ENCODE data around the gene FBXL4.
"Not testable (repeated sequence)": the region's sequence is repeated elsewhere in the genome, so short reads cannot be mapped to it uniquely, and the experiment has no call there.

Gene FBXL4

DNA sequence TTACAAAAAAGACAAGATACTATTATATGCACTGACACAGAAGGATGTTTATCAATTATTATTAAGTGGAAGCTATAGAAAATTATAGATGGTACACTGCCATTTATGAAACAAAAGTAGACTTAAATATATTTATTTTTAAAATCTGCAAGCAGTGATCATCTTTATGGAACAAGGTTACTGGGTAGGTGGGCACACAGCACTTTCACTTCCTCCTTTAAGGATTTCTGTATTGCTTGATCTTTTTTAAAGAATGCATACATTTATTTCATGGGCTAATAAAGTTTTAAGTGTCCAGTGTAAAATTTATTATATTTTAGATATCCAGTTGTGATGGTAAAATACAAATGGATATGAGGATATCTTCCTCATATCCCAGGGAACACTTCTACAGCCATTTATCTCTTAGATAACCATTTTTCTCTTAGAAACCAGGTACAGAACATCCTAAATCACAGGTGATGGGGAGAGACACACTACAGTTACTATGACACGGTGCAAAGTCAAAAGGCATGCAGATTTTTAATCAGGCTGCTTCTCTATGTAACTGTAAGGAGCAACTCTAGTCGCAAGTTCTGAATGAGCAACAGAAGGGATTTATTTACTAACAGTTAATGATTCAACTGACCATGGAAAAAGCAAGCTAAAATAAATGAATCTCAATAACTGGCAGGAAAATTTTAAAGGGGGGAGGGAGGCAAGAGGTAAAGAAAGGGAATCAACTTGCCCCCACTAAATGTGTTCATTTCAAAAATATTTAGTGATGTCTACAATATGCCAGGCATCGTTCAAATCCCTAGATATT, 2.2 kb downstream of the FBXL4 start:
- DNase-seq (ENCODE audit: low spot score) = no peak

DNA sequence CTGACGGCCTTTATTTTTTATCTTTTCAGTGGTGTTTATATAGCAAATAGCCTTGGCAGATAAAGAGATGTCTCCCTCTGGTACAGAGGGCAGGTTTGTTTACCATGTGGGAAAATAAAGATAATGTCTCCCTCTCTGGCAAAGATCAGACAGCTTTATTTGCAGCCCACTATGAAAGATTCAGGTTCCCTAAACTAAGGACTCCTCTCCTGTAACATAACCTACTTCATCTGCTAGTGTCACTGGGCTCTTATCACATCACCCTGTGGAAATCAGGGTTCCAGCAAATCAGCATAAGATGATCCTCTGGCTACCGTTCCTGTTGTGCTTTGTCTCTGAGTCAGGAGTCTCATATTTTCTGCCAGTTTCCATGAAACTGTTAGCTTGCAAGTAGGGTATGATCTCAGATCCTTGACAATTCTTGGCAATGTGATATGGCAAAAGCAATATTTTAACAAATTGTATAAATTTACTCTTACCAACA, 3.1 kb downstream of the FBXL4 start:
- no peak for DNase-seq (ENCODE audit: low spot score)

DNA sequence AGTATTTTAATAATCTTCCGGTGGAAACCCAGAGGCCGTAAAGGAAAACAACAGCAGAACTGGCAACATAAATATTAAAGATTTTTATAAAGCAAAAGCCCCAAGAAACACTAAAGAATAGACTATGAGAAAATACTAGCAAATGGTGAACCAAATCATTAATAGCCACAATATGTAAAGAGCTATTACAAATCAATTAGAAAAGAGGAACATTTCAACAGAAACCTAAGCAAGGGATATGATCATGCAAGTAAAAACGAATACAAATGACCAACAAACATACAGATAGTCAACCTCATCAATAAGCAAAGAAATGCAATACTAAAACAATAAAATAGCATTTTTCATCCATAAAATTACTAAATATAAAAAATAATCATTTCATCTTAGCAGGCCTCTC, 3.6 kb downstream of the FBXL4 start:
- DNase-seq (ENCODE audit: low spot score) = no peak

DNA sequence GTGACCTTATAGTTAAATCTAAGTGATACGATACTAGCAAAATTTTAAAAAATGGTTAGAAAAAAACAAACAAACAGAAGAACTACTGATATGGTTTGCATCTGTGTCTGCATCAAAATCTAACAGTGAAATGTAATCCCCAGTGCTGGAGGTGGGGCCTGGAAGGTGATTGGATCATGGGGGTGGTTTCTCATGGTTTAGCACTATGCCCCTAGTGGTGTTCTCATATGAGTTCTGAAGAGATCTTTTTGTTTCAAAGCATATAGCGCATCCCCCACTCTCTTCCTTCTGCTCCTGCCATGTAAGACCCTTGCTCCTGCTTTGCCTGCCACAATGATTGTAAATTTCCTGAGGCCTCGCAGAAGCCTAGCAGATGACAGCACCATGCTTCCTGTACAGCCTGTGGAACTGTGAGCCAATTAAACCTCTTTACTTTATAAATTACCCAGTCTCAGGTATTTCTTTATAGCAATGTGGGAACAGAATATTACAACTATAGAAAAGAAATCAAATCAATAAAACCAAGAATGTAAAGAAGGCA, 5.4 kb downstream of the FBXL4 start:
- DNase-seq (ENCODE audit: low spot score) = no peak

DNA sequence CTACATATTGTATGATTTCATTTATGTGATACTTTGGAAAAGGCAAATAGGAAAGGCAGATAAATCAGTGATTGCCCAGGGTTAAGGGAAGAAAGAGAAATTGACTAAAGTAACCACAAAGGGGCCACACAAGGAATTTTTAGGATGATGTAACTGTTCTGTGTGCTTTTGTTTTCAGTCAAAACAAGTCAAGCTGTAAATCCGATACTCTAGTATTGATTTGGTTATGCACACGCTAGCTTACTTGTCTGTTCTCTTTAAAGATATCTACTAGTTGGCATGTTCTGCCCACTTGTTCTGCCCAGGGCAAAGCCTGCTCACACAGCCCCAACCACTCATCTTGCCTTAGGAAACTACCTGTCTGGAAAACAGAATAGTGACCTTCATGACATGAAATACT, 6.4 kb downstream of the FBXL4 start:
- DNase-seq (ENCODE audit: low spot score) = no peak

DNA sequence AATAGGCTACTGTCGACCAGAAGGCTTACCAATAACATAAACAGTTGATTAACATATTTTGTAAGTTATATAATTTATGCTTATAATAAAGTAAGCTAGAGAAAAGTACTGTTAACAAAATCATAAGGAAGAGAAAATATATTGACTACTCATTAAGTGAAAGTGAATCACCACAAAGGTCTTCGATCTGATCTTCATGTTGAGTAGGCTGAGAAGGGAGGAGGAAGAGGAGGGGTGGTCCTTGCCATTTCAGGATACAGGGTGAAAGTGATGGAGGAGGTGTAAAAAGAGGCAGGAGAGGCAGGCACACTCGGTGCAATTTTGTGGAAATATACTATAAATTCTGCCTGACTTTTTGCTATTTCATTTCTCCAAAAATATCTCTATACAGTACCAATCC, 10.4 kb downstream of the FBXL4 start:
- DNase-seq (ENCODE audit: low spot score) = no peak

DNA sequence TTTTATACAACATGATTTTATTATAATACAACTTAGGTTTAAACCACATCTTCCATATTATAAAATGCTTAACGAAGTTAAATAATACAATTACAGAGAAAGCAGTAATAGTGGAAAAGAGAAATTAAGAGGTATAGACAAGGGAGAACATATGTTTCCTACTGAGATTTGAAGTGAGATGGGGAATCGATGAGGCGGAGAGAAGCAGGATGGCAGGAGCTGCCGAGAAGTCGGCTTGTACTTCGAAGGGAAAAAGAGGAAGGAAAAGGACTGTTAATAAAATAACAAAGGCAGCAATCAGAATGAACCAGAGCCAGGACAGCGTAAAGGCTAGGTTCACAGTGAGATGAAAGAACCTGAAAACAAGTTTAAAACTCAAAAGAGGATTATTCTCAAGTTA, 15.4 kb downstream of the FBXL4 start:
- DNase-seq (ENCODE audit: low spot score) = no peak

DNA sequence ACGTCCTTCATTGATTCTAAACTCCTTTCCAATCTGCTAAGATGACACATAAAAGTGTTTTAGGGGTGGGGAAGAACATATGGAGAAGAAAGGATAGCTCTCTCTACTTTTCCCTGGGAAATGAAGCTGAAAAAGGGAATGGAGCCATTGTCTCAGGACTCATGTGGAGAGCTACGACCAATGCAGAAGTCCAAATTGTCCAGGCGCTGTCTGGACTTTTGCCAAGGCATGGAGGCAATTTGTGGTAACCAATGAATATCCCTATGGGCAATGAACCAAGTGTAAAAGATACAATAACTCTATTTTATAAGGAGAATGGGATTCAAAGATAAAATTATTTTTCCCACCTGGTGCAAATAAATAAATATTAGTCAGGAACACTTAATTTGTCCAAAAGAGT, 16.1 kb downstream of the FBXL4 start:
- no peak for DNase-seq (ENCODE audit: low spot score)

DNA sequence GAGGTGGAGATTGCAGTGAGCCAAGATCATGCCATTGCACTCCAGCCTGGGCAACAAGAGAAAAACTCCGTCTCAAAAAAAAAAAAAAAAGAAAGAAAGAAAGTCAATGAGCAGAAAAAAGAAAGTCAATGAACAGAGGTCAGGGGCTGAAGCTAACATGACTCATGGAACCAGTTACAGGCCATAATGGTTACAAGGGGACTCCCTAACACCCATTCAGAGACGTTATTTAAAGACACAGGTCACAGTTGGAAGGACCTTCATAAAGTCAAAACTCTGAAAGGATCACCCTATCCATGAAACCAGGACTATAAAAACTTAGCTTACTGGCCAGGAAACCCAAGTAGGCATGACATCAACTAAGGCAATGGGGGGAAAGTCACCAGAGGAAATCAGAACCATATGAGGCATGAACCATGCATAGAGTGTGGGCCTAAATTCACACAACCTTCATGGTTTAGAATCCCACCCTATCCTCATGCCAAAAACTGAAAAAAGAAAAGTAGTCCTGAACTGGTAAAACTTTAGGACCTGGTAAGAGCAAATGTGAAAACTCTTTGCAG, 18.2 kb downstream of the FBXL4 start:
- no peak for DNase-seq (ENCODE audit: low spot score)

DNA sequence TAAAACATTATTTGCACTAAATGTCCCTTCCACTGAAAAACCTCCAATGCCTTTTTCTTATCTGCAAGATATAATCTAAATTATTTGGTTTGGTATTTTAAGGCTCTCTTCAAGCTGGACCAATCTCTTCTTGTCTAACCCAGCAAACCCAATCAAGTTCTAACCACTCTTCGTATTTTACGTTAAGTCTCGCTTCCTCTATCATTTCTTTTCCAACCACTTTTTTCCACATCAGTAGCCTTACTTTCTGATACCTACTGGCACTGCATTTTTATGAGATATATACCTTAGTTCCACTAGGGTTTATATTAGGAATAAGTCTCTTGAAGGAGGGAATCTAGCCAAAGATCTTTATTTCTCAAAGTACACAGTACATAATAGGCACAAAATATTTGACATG, 19.1 kb downstream of the FBXL4 start:
- no peak for DNase-seq (ENCODE audit: low spot score)

DNA sequence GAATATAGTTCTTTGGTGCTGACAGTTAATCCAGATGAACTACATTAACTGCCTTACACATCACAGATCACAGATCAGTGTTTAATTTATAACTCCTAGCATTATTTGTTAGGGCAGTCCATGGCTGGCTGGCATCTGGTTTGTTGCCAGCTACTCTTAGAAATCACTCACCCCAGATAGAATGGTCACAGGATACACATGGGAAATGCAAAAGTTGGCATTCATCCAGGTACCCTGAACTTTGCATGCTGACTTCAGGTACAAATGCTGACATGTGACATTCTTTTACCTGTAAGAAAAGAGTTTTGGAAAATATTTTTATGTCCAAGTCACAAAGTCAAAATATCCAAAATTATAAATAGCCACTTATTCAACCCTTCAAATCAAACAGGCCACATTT, 20.2 kb downstream of the FBXL4 start:
- no peak for DNase-seq (ENCODE audit: low spot score)

DNA sequence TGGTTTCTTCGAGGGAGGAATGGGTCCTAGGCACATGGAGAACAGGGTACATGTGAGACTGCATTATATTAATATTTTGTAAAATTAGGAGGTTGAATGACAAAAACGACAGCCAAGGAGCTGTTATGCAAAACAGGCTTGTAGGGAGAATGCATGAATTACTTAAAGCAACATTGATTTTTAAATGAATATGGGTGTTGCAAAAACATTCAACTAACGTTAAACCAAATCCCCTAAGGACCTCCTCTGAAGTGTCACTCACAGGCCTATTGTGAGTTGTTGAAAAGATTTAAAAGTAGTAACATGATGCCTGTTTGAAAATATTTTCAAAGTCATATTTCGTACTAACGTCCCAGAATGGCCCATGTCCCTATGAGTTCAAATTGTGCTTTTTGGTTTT, 21.9 kb downstream of the FBXL4 start:
- DNase-seq (ENCODE audit: low spot score) = no peak

DNA sequence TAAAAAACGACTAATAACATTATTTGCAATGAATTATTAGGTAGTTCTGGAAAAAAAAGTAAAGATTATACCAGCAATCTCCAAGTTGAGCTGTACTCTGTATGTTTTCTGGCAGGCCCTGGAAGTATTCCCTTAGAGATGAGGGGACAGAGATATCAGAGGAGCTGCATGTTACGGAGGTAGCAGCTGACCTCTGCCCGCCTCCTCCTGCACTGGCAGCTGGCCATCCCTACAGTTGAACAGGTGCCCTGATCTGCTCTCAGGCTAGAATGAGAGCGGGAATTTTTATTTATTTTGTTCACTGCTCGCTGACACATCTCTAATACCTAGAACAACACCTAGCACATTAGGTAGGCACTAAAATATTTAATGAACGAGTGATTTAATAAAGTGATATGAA, 23.1 kb downstream of the FBXL4 start:
- no peak for DNase-seq (ENCODE audit: low spot score)

DNA sequence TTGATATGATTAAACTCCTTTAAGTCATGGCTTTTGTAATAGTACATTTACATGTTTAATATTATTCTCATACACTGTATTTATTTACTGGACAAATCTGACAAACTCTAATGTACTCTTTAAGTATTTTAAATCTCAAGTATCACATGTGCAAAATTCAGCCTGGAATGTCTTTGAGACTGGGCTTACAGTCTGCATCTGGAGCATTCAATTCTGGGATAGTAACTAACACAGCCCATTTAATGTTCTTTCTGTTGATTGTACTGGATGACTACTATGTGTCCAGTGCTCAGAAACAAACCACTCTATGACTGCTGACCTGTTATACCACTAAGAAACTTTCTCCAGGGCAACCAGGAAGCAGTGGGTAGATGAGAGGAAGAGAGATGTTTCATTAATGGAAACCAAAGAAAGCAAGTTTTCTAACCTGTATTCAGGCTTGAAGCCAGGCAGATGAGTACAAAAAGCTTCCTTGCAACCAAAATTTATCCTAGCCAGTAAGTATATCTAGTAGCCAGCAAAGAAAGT, 26.8 kb downstream of the FBXL4 start:
- DNase-seq (ENCODE audit: low spot score) = no peak

DNA sequence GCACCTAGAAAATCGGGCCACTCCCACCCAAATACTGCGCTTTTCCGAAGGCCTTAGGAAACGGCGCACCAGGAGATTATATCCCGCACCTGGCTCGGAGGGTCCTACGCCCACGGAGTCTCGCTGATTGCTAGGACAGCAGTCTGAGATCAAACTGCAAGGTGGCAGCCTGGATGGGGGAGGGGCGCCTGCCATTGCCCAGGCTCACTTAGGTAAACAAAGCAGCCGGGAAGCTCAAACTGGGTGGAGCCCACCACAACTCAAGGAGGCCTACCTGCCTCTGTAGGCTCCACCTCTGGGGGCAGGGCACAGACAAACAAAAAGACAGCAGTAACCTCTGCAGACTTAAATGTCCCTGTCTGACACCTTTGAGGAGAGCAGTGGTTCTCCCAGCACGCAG, 36.8 kb downstream of the FBXL4 start:
- not testable (repeated sequence) for DNase-seq (ENCODE audit: low spot score)

DNA sequence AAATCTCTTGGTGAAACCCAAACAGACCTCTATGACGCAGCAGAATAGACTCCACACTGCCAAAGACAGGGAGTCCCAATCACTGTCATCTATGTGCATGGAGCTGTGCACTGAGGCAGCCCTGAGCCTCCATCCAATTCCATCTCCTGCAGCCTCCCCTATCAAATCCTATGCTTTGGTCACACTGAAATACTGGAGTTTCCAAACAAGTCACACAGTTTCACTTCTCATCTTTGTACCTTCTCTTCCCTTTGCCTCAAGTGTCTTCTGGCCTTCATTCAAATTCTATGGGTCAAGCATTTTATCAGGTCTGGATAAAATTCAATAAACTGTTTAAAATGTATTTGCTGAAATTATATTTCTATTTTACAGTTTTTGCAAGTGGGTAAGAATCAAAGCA, 38.5 kb downstream of the FBXL4 start:
- DNase-seq (ENCODE audit: low spot score) = no peak

DNA sequence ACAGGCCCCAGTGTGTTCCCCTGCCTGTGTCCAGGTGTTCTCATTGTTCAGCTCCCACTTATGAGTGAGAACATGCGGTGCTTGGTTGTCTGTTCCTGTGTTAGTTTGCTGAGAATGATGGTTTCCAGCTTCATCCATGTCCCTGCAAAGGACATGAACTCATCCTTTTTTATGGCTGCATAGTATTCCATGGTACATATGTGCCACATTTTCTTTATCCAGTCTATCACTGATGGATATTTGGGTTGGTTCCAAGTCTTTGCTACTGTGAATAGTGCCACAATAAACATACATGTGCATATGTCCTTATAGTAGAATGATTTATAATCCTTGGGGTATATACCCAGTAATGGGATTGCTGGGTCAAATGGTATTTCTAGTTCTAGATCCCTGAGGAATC, 41.4 kb downstream of the FBXL4 start:
- DNase-seq (ENCODE audit: low spot score) = not testable (repeated sequence)

DNA sequence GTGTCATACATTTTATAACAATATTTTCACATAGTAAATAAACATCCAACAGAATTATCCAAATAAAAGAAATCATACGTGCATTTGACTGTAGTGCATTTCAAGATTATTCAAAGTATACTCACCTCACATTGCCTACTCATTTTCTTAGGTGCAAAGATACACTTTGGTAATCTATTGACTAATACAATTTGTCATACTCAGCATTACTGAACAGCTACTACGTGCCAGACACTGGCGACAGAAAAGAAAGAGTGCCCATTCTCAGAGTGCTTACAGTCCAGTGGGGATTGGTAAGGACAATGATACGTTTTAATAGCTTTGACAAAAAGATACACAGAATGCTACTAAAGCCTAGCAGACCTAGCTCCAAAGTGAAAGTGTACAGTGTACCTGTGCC, 42.0 kb downstream of the FBXL4 start:
- DNase-seq (ENCODE audit: low spot score) = no peak

DNA sequence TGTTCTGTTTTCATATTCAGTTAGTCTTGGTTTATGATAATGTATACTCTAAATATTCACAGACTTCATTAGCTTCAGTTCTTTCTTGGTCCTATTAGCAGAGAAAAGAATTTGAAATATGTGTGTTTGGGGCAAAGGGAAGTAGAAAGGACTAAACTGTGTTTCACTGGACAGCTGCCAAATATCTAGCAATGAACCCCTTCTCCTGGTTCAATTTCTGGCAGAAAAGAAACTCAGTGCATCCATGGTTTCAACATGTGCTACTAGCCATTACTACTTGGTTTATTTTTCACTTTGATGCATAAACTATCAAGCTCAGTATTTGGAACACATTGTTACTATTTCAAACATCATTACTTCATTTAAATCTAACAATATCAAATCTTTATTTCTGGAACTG, 43.6 kb downstream of the FBXL4 start:
- DNase-seq (ENCODE audit: low spot score) = no peak

DNA sequence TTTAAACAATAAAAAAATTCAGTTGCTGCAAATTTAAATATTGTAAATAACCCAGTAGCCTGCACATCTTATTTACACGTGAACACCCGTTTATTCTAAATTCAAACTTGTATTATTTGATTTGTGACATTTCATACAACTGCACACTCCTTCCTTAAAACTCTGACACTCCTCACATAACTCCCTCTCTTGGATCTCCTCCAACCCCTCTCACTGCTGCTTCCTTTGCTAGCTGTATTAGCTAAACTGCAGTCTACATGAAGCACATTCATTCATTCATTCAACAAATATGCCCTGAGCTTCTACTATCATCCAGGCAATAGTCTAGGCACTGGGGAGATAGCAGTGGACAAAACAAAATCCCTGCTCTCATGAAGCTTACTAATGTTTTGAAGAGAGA, 47.0 kb downstream of the FBXL4 start:
- no peak for DNase-seq (ENCODE audit: low spot score)

DNA sequence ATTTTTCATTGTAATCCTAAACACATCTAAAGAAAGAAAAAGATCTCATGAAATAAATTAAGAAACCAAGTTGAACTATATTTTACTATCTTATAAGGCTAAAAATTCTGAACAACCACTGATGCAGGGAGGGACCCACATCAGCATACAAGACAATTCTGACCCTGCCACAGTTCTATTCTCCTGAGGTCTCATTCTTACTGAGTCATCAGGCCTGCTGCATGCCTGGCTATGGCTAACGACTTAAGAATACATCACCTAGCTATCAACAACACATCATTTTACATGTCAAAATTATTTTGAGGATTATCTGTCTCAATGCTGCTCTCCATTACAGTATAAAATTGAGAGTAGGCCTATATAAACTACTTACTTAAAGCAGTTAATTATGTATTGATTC, 52.9 kb downstream of the FBXL4 start:
- no peak for DNase-seq (ENCODE audit: low spot score)

DNA sequence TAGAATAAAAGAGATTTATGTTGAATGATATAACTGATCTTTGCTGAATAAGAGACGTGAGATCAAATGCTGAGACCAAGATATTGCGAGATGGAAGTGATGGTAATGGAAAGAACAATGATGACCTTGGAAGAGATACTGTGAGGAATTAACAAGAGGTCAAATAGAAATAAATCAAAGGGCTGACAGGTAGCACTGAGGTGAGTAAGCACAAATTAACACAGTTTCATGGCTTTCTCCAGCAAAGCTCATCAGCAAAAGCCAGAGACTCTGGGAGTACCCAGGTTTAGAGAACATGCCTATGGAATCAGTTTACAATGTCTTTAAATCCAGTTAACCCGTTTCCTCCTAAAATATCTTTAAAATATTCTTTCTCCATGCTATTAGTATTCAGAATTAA, 60.1 kb downstream of the FBXL4 start:
- no peak for DNase-seq (ENCODE audit: low spot score)

DNA sequence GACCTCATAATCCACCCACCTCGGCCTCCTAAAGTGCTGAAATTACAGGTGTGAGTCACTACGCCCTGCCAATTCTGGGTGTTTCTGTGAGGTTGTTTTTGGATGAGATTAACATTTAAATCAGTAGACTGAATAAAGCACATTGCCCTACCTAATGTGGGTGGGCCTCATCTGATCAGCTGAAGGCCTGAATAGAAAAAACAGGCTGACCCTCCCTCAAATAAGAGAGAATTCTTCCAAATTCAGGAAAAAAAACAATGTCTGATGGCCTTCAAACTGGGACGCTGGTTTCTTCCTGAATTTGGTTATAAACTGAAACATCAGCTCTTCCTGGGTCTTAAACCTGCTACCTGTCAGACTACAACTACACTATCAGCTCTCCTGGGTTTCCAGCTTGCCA, 62.4 kb downstream of the FBXL4 start:
- no peak for DNase-seq (ENCODE audit: low spot score)

DNA sequence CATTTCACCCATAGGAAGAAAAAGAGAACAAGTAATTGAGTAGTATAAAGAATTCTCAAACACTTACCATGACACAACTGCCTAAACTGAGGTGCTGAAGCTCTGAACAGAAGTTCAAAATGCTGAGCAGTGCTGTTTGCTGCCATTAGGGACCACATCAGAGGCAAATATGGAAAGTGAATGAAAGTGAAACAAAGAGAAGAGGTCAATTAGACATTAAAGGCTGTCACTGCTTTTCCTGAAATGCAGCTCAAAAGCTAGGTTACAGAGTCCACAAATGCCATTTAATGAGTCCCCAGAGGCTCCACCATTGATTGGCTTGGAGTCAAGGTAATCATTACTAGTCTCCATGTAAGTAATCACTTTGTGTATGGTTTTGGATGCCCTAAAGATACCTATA, 67.3 kb downstream of the FBXL4 start:
- no peak for DNase-seq (ENCODE audit: low spot score)
